T-cell (primary cell): ENCODE measurements around the gene VENTX. TPM values are rescaled to one million over a fixed set of nuclear protein-coding genes. Genes with fewer than 3 reads are reported as not detected.

Source experiments
- ATAC-seq, 4 experiments: fragments of 200-7000 bp in 3 of 4; fragments of 150-1000 bp in 1 of 4; cut with Tn5 transposase; replicated peaks in 1 of 4; 1 replicate in 3 of 4; 2 replicates in 1 of 4; pipeline ENCODE4 v1.10.0; 2021; ENCODE audit warnings: moderate library complexity in 3 of 4, mild to moderate bottlenecking in 2 of 4, moderate number of reproducible peaks in 1 of 4
- CTCF ChIA-PET, 2 donors: fragments of 300-600 bp; sonication (Branson Sonifier 250); formaldehyde crosslinking; loops; one replicate each; lab custom pipeline; 2022; ENCODE audit warnings: antibody characterized with exemption in 2 of 2; lab: Charles Lee
- POLR2A ChIA-PET, 2 donors: fragments of 300-600 bp; sonication (Branson Sonifier 250); formaldehyde crosslinking; loops; one replicate each; lab custom pipeline; 2022; ENCODE audit warnings: antibody characterized with exemption in 2 of 2; lab: Charles Lee
- DNase-seq, 35 experiments: peaks; one replicate each; pipeline versions ENCODE4 v3.0.0 to v3.0.0-alpha.2; 2013 to 2023
- H3K27ac ChIP-seq: one replicate; pipeline ENCODE4 v1.5.1; 2013; ENCODE audit warnings: low read length
- H3K27me3 ChIP-seq, 2 experiments: replicated peaks in 1 of 2; 1 replicate in 1 of 2; 2 replicates in 1 of 2; pipeline versions ENCODE4 v1.6.1 to v1.7.0; 2013; ENCODE audit warnings: low read length in 1 of 2, mixed read lengths in 1 of 2; ENCODE audit not compliant: control insufficient read depth in 2 of 2, insufficient read depth in 2 of 2; ENCODE audit errors: extremely low read depth in 1 of 2
- H3K36me3 ChIP-seq, 2 donors: 1 replicate in 1 of 2; 2 replicates in 1 of 2; pipeline versions ENCODE4 v1.6.1 to v1.7.0; 2013; ENCODE audit warnings: low read length in 1 of 2; ENCODE audit not compliant: control insufficient read depth in 2 of 2, insufficient read depth in 1 of 2; ENCODE audit errors: extremely low read depth in 1 of 2
- H3K4me1 ChIP-seq, 2 experiments: 1 replicate in 1 of 2; 2 replicates in 1 of 2; pipeline versions ENCODE4 v1.6.1 to v1.7.0; 2013; ENCODE audit warnings: low read length in 2 of 2, mixed read lengths in 1 of 2; ENCODE audit not compliant: insufficient read depth in 2 of 2, control insufficient read depth in 1 of 2; ENCODE audit errors: extremely low read depth in 1 of 2
- H3K4me3 ChIP-seq, 2 donors: 1 replicate in 1 of 2; 2 replicates in 1 of 2; pipeline versions ENCODE4 v1.5.1 to v1.7.0; 2013; ENCODE audit warnings: mild to moderate bottlenecking in 2 of 2, low read length in 1 of 2, moderate library complexity in 1 of 2; ENCODE audit not compliant: control insufficient read depth in 1 of 2; ENCODE audit errors: extremely low read depth in 1 of 2
- H3K9me3 ChIP-seq: 2 replicates; pipeline ENCODE4 v1.7.0; 2013
- H3K27ac Mint-ChIP-seq, 2 donors: one replicate each; pipeline ENCODE4 v1.8.0; 2020 to 2021; ENCODE audit warnings: mild to moderate bottlenecking in 2 of 2, mixed read lengths in 2 of 2
- H3K27me3 Mint-ChIP-seq, 2 donors: one replicate each; pipeline ENCODE4 v1.8.0; 2021 to 2022; ENCODE audit warnings: mixed read lengths in 2 of 2
- H3K36me3 Mint-ChIP-seq: one replicate; pipeline ENCODE4 v1.8.0; 2021; ENCODE audit warnings: mixed read lengths
- H3K4me1 Mint-ChIP-seq, 3 donors: one replicate each; pipeline ENCODE4 v1.8.0; 2020 to 2022; ENCODE audit warnings: mixed read lengths in 3 of 3, mild to moderate bottlenecking in 1 of 3
- H3K4me3 Mint-ChIP-seq, 3 donors: one replicate each; pipeline ENCODE4 v1.8.0; 2020 to 2022; ENCODE audit warnings: mild to moderate bottlenecking in 3 of 3, mixed read lengths in 3 of 3, moderate library complexity in 3 of 3
- H3K9me3 Mint-ChIP-seq, 3 donors: one replicate each; pipeline ENCODE4 v1.8.0; 2020 to 2022; ENCODE audit warnings: mixed read lengths in 3 of 3
- WGBS: methylation state at CpG from one replicate; pipeline ENCODE4 v1.1.5; 2013; ENCODE audit warnings: missing lambda C conversion rate; ENCODE audit not compliant: insufficient coverage; 5-methylcytosine and 5-hydroxymethylcytosine counted together
- total RNA-seq, 35 experiments: library from RNA in 6 of 35; stranded (reverse) in 6 of 35; fragments of 120-200 nt in 1 of 35; gene quantifications; one replicate each; pipeline versions ENCODE4 v1.2.1 to v1.2.4 and lab custom pipeline; 2013 to 2026

VENTX gene
- total RNA-seq, 5 donors from 2014 or later (not counting 1 experiment from before 2014, with no cell fraction given): 0.12 to 0.13 (median 0.12) TPM; not detected in 2

- Histone ChIP-seq H3K4me1 (peaks cover 0 to 3% of the 10 kb centered on the region in 2 experiments), H3K27ac (no peak overlapping the region), H3K36me3 (no peaks in the 10 kb centered on the region), H3K27me3 (peaks cover 0 to 65% of the 10 kb centered on the region in 2 experiments), H3K4me3 (no peak overlapping the region), H3K9me3 (no peaks in the 10 kb centered on the region)
- POLR2A ChIA-PET: no interaction called here
- Mint-ChIP-seq H3K4me3 (no peak overlapping the region), H3K27ac (no peak overlapping the region), H3K4me1 (peaks cover 0 to 6% (median 2%) of the 10 kb centered on the region in 3 donors), H3K9me3 (no peaks in the 10 kb centered on the region), H3K36me3 (no peaks in the 10 kb centered on the region), H3K27me3 (peaks cover 4 to 17% of the 10 kb centered on the region in 2 donors)
- CTCF ChIA-PET: no interaction called here
- ATAC-seq: no peak
- no peak for DNase-seq
- WGBS: 80% methylated on average over 24 of the region's 28 CpGs
These were observed 22.9 kb upstream of the VENTX start for GRCh38 chr10:133214468-133215410.

- no peak overlapping the region for H3K4me3 Mint-ChIP-seq
- peaks cover 0 to 2% (median under 1%) of the 10 kb centered on the region in 3 donors for H3K4me1 Mint-ChIP-seq
- 94% methylated on average over 27 of the region's 27 CpGs for whole genome bisulfite sequencing
- POLR2A ChIA-PET: no interaction called here
- CTCF ChIA-PET: no interaction called here
- H3K9me3 Mint-ChIP-seq: no peaks in the 10 kb centered on the region
- H3K4me1 ChIP-seq: peaks cover 0 to 2% of the 10 kb centered on the region in 2 experiments
- H3K36me3 ChIP-seq: no peaks in the 10 kb centered on the region
- H3K4me3 ChIP-seq: no peak overlapping the region
- H3K27me3 Mint-ChIP-seq: peaks cover 4 to 18% of the 10 kb centered on the region in 2 donors
- peaks cover 0 to 65% of the 10 kb centered on the region in 2 experiments for H3K27me3 ChIP-seq
- ATAC-seq (no peak), DNase-seq (no peak)
- no peaks in the 10 kb centered on the region for H3K36me3 Mint-ChIP-seq
- no peaks in the 10 kb centered on the region for H3K9me3 ChIP-seq
- H3K27ac Mint-ChIP-seq: no peak overlapping the region
- H3K27ac ChIP-seq: no peak overlapping the region
These were observed 22.1 kb upstream of the VENTX start for GRCh38 chr10:133215586-133215985.

GRCh38 chr10:133216776-133217175, 20.9 kb upstream of the VENTX start:
- H3K36me3 Mint-ChIP-seq: no peaks in the 10 kb centered on the region
- ChIA-PET POLR2A (no interaction called here), CTCF (no interaction called here)
- no peak overlapping the region for H3K4me3 Mint-ChIP-seq
- no peak for DNase-seq
- H3K27ac Mint-ChIP-seq: no peak overlapping the region
- ATAC-seq: no peak
- Histone ChIP-seq H3K27me3 (peaks cover 0 to 61% of the 10 kb centered on the region in 2 experiments), H3K4me1 (no peaks in the 10 kb centered on the region), H3K36me3 (no peaks in the 10 kb centered on the region), H3K4me3 (no peak overlapping the region), H3K27ac (no peak overlapping the region), H3K9me3 (no peaks in the 10 kb centered on the region)
- WGBS: 84% methylated on average over 20 of the region's 26 CpGs
- H3K9me3 Mint-ChIP-seq: no peaks in the 10 kb centered on the region
- H3K27me3 Mint-ChIP-seq: peaks cover 10 to 27% of the 10 kb centered on the region in 2 donors
- H3K4me1 Mint-ChIP-seq: peaks cover 0 to 4% (median 0%) of the 10 kb centered on the region in 3 donors

GRCh38 chr10:133217800-133218589, 19.7 kb upstream of the VENTX start:
- no peak overlapping the region for H3K4me3 ChIP-seq
- H3K27ac Mint-ChIP-seq: no peak overlapping the region
- no peak for ATAC-seq
- H3K4me3 Mint-ChIP-seq: no peak overlapping the region
- peaks cover 10 to 24% of the 10 kb centered on the region in 2 donors for H3K27me3 Mint-ChIP-seq
- no peaks in the 10 kb centered on the region for H3K9me3 ChIP-seq
- H3K36me3 Mint-ChIP-seq: no peaks in the 10 kb centered on the region
- ChIA-PET POLR2A (no interaction called here), CTCF (no interaction called here)
- H3K4me1 Mint-ChIP-seq: peaks cover 0 to 2% (median 0%) of the 10 kb centered on the region in 3 donors
- 86% methylated on average over 16 of the region's 25 CpGs for whole genome bisulfite sequencing
- no peak overlapping the region for H3K27ac ChIP-seq
- DNase-seq: no peak
- H3K4me1 ChIP-seq: no peaks in the 10 kb centered on the region
- H3K27me3 ChIP-seq: peaks cover 0 to 54% of the 10 kb centered on the region in 2 experiments
- H3K9me3 Mint-ChIP-seq: no peaks in the 10 kb centered on the region
- H3K36me3 ChIP-seq: no peaks in the 10 kb centered on the region

GRCh38 chr10:133218891-133219290, 18.8 kb upstream of the VENTX start:
- Histone ChIP-seq H3K27me3 (peaks cover 0 to 46% of the 10 kb centered on the region in 2 experiments), H3K36me3 (no peaks in the 10 kb centered on the region), H3K9me3 (no peaks in the 10 kb centered on the region), H3K4me3 (no peak overlapping the region), H3K27ac (no peak overlapping the region), H3K4me1 (no peaks in the 10 kb centered on the region)
- peaks cover 10 to 24% of the 10 kb centered on the region in 2 donors for H3K27me3 Mint-ChIP-seq
- WGBS: 85% methylated on average over 20 of the region's 20 CpGs
- DNase-seq: no peak
- H3K4me1 Mint-ChIP-seq: peaks cover 0 to 2% (median 0%) of the 10 kb centered on the region in 3 donors
- H3K27ac Mint-ChIP-seq: no peak overlapping the region
- no peaks in the 10 kb centered on the region for H3K36me3 Mint-ChIP-seq
- ATAC-seq: no peak
- ChIA-PET CTCF (no interaction called here), POLR2A (no interaction called here)
- no peaks in the 10 kb centered on the region for H3K9me3 Mint-ChIP-seq
- H3K4me3 Mint-ChIP-seq: no peak overlapping the region

- Mint-ChIP-seq H3K4me3 (no peak overlapping the region), H3K27ac (no peak overlapping the region), H3K9me3 (no peaks in the 10 kb centered on the region), H3K27me3 (peaks cover 10 to 30% of the 10 kb centered on the region in 2 donors), H3K4me1 (peaks cover 0 to 2% (median 0%) of the 10 kb centered on the region in 3 donors), H3K36me3 (no peaks in the 10 kb centered on the region)
- H3K27ac ChIP-seq: no peak overlapping the region
- ATAC-seq (no peak), DNase-seq (no peak)
- 24% methylated on average over 28 of the region's 28 CpGs for WGBS
- ChIA-PET CTCF (no interaction called here), POLR2A (no interaction called here)
- no peak overlapping the region for H3K4me3 ChIP-seq
- no peaks in the 10 kb centered on the region for H3K4me1 ChIP-seq
- peaks cover 0 to 47% of the 10 kb centered on the region in 2 experiments for H3K27me3 ChIP-seq
- H3K36me3 ChIP-seq: no peaks in the 10 kb centered on the region
- no peaks in the 10 kb centered on the region for H3K9me3 ChIP-seq
These were observed 17.9 kb upstream of the VENTX start for GRCh38 chr10:133219782-133220181.
